GM12878 (cell line): Measurements from ENCODE around the gene UBE2I. TPM values are rescaled to one million over a fixed set of nuclear protein-coding genes. Genes with fewer than 3 reads are reported as not detected.

Experiments
- ATAC-seq: fragments of 200-7000 bp; cut with Tn5 transposase; 3 replicates; pipeline ENCODE4 v1.9.1; 2020; ENCODE audit warnings: mild to moderate bottlenecking, moderate library complexity
- BruUV-seq: library from RNA; stranded (reverse); fragments of 400-500 nt; replicated peaks from 2 replicates; lab custom pipeline; 2021; lab: Mats Ljungman, UMichigan
- CTCF ChIA-PET: fragments of 300-600 bp; sonication (Branson Sonifier 250); formaldehyde crosslinking; extraction: SDS; loops from one replicate; lab custom pipeline; 2021; ENCODE audit warnings: inconsistent platforms; lab: Yijun Ruan, JAX
- POLR2A ChIA-PET: fragments of 350-600 bp; formaldehyde crosslinking; extraction: SDS; loops from one replicate; lab custom pipeline; 2021; ENCODE audit warnings: inconsistent platforms; lab: Charles Lee
- RAD21 ChIA-PET: fragments of 300-600 bp; sonication (Branson Sonifier 250); formaldehyde crosslinking; loops from one replicate; lab custom pipeline; 2023; ENCODE audit warnings: antibody characterized with exemption; ENCODE audit not compliant: unreplicated experiment; lab: Charles Lee
- SMC1A ChIA-PET: fragments of 300-600 bp; sonication (Branson Sonifier 250); formaldehyde crosslinking; loops from one replicate; lab custom pipeline; 2023; ENCODE audit not compliant: unreplicated experiment, uncharacterized antibody; lab: Charles Lee
- DNase-seq: peaks from one replicate; pipeline ENCODE4 v3.0.0-alpha.2; 2011; ENCODE audit warnings: low read depth, low spot score
- FAIRE-seq: peaks from 3 replicates; lab custom pipeline; 2011; peaks lifted over from hg19 to GRCh38; lab: Jason Lieb, UNC
- H2AFZ ChIP-seq: 2 replicates; pipeline ENCODE4 v1.6.0; 2011; ENCODE audit warnings: low read depth, low read length, control low read depth; ENCODE audit not compliant: control insufficient read depth
- H3K27ac ChIP-seq: 2 replicates; pipeline ENCODE4 v1.5.1; 2011; ENCODE audit warnings: control low read depth; ENCODE audit not compliant: control insufficient read depth, insufficient read depth
- H3K27me3 ChIP-seq, 2 experiments: replicated peaks in 1 of 2; 2 replicates each; pipeline versions ENCODE4 v1.6.0 to v1.6.1; 2011; ENCODE audit warnings: low read length in 1 of 2; ENCODE audit not compliant: control insufficient read depth in 2 of 2, insufficient read depth in 2 of 2
- H3K36me3 ChIP-seq, 2 experiments: 2 replicates each; pipeline ENCODE4 v1.5.1; 2011; ENCODE audit warnings: low read length in 1 of 2; ENCODE audit not compliant: control insufficient read depth in 2 of 2, insufficient read depth in 2 of 2
- H3K4me1 ChIP-seq: 2 replicates; pipeline ENCODE4 v1.6.1; 2011; ENCODE audit warnings: mild to moderate bottlenecking, low read length, moderate library complexity, mixed read lengths; ENCODE audit not compliant: control insufficient read depth, insufficient read depth
- H3K4me2 ChIP-seq: 2 replicates; pipeline ENCODE4 v1.6.0; 2011; ENCODE audit warnings: control low read depth; ENCODE audit not compliant: control insufficient read depth, insufficient read depth
- H3K4me3 ChIP-seq: fragments of 200-600 bp; sonication (generic); 2 replicates; pipeline ENCODE4 v1.5.1; 2016
- H3K79me2 ChIP-seq: 2 replicates; pipeline ENCODE4 v1.6.0; 2011; ENCODE audit warnings: low read length; ENCODE audit not compliant: control insufficient read depth, insufficient read depth
- H3K9ac ChIP-seq: 2 replicates; pipeline ENCODE4 v1.8.0; 2011; ENCODE audit warnings: low read length, control low read depth, mixed read lengths; ENCODE audit not compliant: control insufficient read depth, insufficient read depth
- H3K9me3 ChIP-seq: replicated peaks from 3 replicates; pipeline ENCODE4 v1.5.1; 2011; ENCODE audit warnings: mild to moderate bottlenecking, low read length; ENCODE audit not compliant: control insufficient read depth, insufficient read depth
- H4K20me1 ChIP-seq: 2 replicates; pipeline ENCODE4 v1.6.0; 2011; ENCODE audit not compliant: control insufficient read depth, insufficient read depth
- BMI1 ChIP-seq: fragments of 450-650 bp; IDR thresholded peaks from 2 replicates; pipeline ENCODE4 v1.6.1; 2016; ENCODE audit warnings: mild to moderate bottlenecking, moderate library complexity, borderline replicate concordance
- CHD2 ChIP-seq: IDR thresholded peaks from 2 replicates; pipeline ENCODE4 v1.6.1; 2011; ENCODE audit warnings: low read depth, low read length, improper control_type of control experiment, borderline replicate concordance
- JUNB ChIP-seq: IDR thresholded peaks from 2 replicates; pipeline ENCODE4 v1.6.1; 2016; ENCODE audit warnings: antibody characterized with exemption, mild to moderate bottlenecking
- POLR2A ChIP-seq: IDR thresholded peaks from 2 replicates; pipeline ENCODE4 v1.6.1; 2011; ENCODE audit warnings: low read depth, mild to moderate bottlenecking, low read length
- POLR2AphosphoS2 ChIP-seq: IDR thresholded peaks from 2 replicates; pipeline ENCODE4 v1.6.1; 2011; ENCODE audit warnings: low read depth, mild to moderate bottlenecking, low read length, improper control_type of control experiment, moderate library complexity
- POLR2AphosphoS5 ChIP-seq: IDR thresholded peaks from 2 replicates; pipeline ENCODE4 v1.6.1; 2011; ENCODE audit warnings: mild to moderate bottlenecking, low read length, inconsistent platforms
- RAD51 ChIP-seq: fragments of 450-650 bp; IDR thresholded peaks from 2 replicates; pipeline ENCODE4 v1.6.1; 2016; ENCODE audit warnings: moderate library complexity, mild to moderate bottlenecking, inconsistent platforms
- ZZZ3 ChIP-seq: IDR thresholded peaks from 2 replicates; pipeline ENCODE4 v1.6.1; 2011; ENCODE audit warnings: low read depth; ENCODE audit not compliant: control insufficient read depth, insufficient read length
- WGBS: methylation state at CpG from one replicate; pipeline ENCODE4 v1.1.6; 2016; ENCODE audit warnings: low lambda C conversion rate; ENCODE audit not compliant: insufficient replicate concordance, insufficient coverage; ENCODE audit errors: missing lambda C conversion rate; 5-methylcytosine and 5-hydroxymethylcytosine counted together
- in situ Hi-C: fragments of 300-500 bp; cut with MboI; formaldehyde crosslinking; loops from 9 replicates; pipeline ENCODE4 v1.14.3; 2018; ENCODE audit warnings: mixed read lengths
- intact Hi-C: fragments of 100-400 bp; cut with micrococcal nuclease; formaldehyde crosslinking; loops from one replicate; pipeline ENCODE4 v1.14.2; 2022; ENCODE audit not compliant: unreplicated experiment
- polyA plus RNA-seq, 11 experiments: library from polyadenylated mRNA; depleted of rRNA in 4 of 11; unstranded in 6 of 11; stranded (reverse) in 5 of 11; fragments of >200 nt; fragmentation: Nextera tagmentation in 4 of 11; fragmentation: Illumina TruSeq in 1 of 11; extraction: Ambion mirVana in 4 of 11; extraction: Trizol in 1 of 11; gene quantifications; 1 replicate in 1 of 11; 2 replicates in 10 of 11; pipeline versions ENCODE4 v1.2.1 to v1.2.3, GENCODE V29; 2011 to 2016; ENCODE audit warnings: inconsistent platforms in 2 of 11, missing spikeins in 2 of 11, low read depth in 1 of 11
- total RNA-seq, 4 experiments: library from RNA; depleted of rRNA in 3 of 4; stranded (reverse); fragments of >200 nt in 3 of 4; fragmentation: Illumina TruSeq in 1 of 4; extraction: Trizol in 1 of 4; gene quantifications; 2 replicates each; pipeline versions ENCODE4 v1.2.1 to v1.2.3, GENCODE V29; 2013 to 2021
- TF ChIP-seq, protein P1 (sequence below): IDR thresholded peaks from 2 replicates; pipeline ENCODE4 v1.6.1; 2011; ENCODE audit warnings: borderline replicate concordance, low read depth, mild to moderate bottlenecking, moderate library complexity, low read length; ENCODE audit not compliant: insufficient read depth, poor library complexity, severe bottlenecking

UBE2I gene
- total and polyA plus RNA-seq, 10 of the 15 experiments (the other 5 are each of a cell fraction or from before 2014, with no cell fraction given) = 47.5 to 243 (median 194) TPM

- ChIA-PET SMC1A (no interaction called here), POLR2A (interaction anchor here (0.5 kb wide), 1 partner anchor 941 kb away, joined by 3 read pairs; no protein-coding TSS in a partner anchor), RAD21 (no interaction called here), CTCF (interaction anchor here (0.6 kb wide), 1 partner anchor 104 kb away, joined by 3 read pairs; no protein-coding TSS in a partner anchor)
- TF ChIP-seq RAD51 = no peak
- TF ChIP-seq ZZZ3 = no peak
- no peak for TF ChIP-seq BMI1
- no peak for TF ChIP-seq CHD2
- Histone ChIP-seq H3K4me1 (peaks cover 3% of the 10 kb centered on the region; the same call in 1 of the 2 replicates), H3K36me3 (peaks cover 0 to 20% of the 10 kb centered on the region in 2 experiments; a peak in 3 of 4 replicates), H3K79me2 (no peaks in the 10 kb centered on the region), H3K27me3 (no peaks in the 10 kb centered on the region), H3K9ac (no peak overlapping the region), H4K20me1 (no peaks in the 10 kb centered on the region), H3K4me2 (no peak overlapping the region), H2AFZ (no peak overlapping the region), H3K4me3 (no peak overlapping the region), H3K27ac (no peak overlapping the region), H3K9me3 (peaks cover under 1% of the 10 kb centered on the region; the same call in 1 of the 3 replicates)
- no peak; the same call in 2 of the 3 replicates for ATAC-seq
- WGBS = 85% methylated on average over 14 of the region's 15 CpGs
- intact Hi-C loops = no loop called here
- no peak for DNase-seq
- in situ Hi-C loops = no loop called here
- BruUV-seq = no TSS peak
- FAIRE-seq = no peak
Measured at GRCh38 chr16:1325261-1325660, 15.8 kb downstream of the UBE2I start.

DNA sequence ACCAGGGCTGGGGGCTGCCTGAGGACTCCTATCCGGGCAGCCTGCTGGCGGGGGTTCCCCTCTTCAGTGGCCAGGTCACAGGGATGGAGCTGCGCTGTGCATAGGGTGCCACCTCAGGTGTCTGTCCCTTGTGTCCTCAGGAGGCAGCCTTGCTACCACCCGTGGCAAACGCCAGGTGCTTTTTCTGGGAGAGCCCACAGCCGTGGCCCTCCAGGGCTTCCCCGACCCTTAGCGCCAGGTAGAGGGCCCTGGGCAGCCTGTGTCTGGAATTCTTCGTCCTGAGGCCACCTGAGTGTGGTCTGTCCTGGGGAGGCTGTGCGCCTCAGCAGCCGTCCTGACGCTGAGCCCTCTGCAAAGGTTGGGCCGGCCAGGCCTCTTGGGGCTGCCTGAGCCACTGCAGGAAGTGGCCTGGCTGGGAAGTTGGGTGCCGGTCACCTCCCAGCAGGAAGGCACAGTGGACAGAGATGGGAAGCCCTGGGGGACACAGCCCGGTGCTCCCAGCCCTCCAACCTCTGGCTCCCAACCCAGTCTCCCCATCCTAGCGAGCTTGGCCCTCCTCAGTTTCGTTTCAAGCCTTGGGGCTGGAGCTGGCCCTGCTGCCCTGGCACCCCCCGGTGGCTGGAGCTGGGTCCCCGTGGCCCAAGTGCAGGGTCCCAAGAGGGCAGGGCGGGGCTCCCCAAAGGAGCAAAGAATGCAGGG lies 16.4 kb downstream of the UBE2I start:
- no TSS peak for BruUV-seq
- POLR2A ChIA-PET = interaction anchor here (0.6 kb wide), 1 partner anchor 871 kb away, joined by 14 read pairs; no protein-coding TSS in a partner anchor
- CTCF ChIA-PET = no interaction called here
- RAD21 ChIA-PET = interaction anchor here (0.7 kb wide), 1 partner anchor 17 kb away, joined by 3 read pairs; no protein-coding TSS in a partner anchor
- 18% methylated on average over 20 of the region's 20 CpGs for WGBS
- H3K9ac ChIP-seq = no peak overlapping the region
- H3K4me2 ChIP-seq = no peak overlapping the region
- SMC1A ChIA-PET = no interaction called here
- no peaks in the 10 kb centered on the region for H3K27me3 ChIP-seq
- in situ Hi-C loops (no loop called here), intact Hi-C loops (no loop called here)
- no peaks in the 10 kb centered on the region for H4K20me1 ChIP-seq
- H3K27ac ChIP-seq = no peak overlapping the region
- H3K4me3 ChIP-seq = no peak overlapping the region
- peak; percentile 82; the same call in 1 of the 2 replicates for TF ChIP-seq POLR2AphosphoS2
- TF ChIP-seq POLR2A = peak; percentile 69
- TF ChIP-seq POLR2AphosphoS5 = 0 out of 2 replicates have a peak, but pooled peaks have one; percentile 53
- TF ChIP-seq, protein P1, sequence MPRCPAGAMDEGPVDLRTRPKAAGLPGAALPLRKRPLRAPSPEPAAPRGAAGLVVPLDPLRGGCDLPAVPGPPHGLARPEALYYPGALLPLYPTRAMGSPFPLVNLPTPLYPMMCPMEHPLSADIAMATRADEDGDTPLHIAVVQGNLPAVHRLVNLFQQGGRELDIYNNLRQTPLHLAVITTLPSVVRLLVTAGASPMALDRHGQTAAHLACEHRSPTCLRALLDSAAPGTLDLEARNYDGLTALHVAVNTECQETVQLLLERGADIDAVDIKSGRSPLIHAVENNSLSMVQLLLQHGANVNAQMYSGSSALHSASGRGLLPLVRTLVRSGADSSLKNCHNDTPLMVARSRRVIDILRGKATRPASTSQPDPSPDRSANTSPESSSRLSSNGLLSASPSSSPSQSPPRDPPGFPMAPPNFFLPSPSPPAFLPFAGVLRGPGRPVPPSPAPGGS = peak; percentile 35
- TF ChIP-seq JUNB = no peak
- peak; percentile 33 for ATAC-seq
- FAIRE-seq = no peak
- H3K4me1 ChIP-seq = peaks cover 3% of the 10 kb centered on the region; the same call in 1 of the 2 replicates
- no peak for DNase-seq
- H3K36me3 ChIP-seq = peaks cover 0 to 15% of the 10 kb centered on the region in 2 experiments; a peak in 3 of 4 replicates
- no peak overlapping the region for H2AFZ ChIP-seq
- H3K79me2 ChIP-seq = no peaks in the 10 kb centered on the region
- peaks cover 2% of the 10 kb centered on the region; the same call in 2 of the 3 replicates for H3K9me3 ChIP-seq
